ENCODE results near the gene PRRT4. TPM values are rescaled to one million over a fixed set of nuclear protein-coding genes. Genes with fewer than 3 reads are reported as not detected.

Gene PRRT4
- total RNA-seq, 6 experiments from 2014 or later: not detected

DNA sequence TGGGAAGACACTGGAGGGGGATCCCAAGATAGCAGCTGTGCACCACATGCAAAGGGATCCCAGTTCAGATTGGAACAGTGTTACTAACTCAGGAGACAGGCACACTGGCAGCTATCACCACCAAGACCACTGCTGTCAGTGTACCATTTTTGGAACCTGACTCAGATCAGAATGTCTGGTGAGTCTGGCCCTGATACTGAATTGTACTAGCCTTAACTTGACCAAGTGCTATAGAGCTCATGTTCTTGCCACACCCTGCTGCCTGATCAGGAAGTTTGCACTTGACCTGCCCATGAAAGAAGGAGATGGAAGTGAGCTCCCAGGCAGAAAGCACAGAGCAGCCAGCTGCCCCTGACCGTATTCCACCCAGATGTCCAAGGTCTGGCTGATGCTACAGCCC is 4.8 kb upstream of the PRRT4 start:
- Mint-ChIP-seq H3K27me3 (ENCODE audit: insufficient read depth) (peaks cover 57% of the 10 kb centered on the region), H3K4me3 (no peak overlapping the region), H3K9me3 (no peaks in the 10 kb centered on the region), H3K4me1 (ENCODE audit: low read depth) (peaks cover 18% of the 10 kb centered on the region), H3K36me3 (ENCODE audit: low read depth) (no peaks in the 10 kb centered on the region), H3K27ac (no peak overlapping the region)
- no peak for DNase-seq
- TF ChIP-seq, protein P1, sequence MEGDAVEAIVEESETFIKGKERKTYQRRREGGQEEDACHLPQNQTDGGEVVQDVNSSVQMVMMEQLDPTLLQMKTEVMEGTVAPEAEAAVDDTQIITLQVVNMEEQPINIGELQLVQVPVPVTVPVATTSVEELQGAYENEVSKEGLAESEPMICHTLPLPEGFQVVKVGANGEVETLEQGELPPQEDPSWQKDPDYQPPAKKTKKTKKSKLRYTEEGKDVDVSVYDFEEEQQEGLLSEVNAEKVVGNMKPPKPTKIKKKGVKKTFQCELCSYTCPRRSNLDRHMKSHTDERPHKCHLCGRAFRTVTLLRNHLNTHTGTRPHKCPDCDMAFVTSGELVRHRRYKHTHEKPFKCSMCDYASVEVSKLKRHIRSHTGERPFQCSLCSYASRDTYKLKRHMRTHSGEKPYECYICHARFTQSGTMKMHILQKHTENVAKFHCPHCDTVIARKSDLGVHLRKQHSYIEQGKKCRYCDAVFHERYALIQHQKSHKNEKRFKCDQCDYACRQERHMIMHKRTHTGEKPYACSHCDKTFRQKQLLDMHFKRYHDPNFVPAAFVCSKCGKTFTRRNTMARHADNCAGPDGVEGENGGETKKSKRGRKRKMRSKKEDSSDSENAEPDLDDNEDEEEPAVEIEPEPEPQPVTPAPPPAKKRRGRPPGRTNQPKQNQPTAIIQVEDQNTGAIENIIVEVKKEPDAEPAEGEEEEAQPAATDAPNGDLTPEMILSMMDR (IDR thresholded peaks at IDR 0.05): no peak

GRCh38 chr7:128365432-128365831 is 3.9 kb upstream of the PRRT4 start:
- Mint-ChIP-seq H3K4me1 (ENCODE audit: low read depth) (peaks cover 24% of the 10 kb centered on the region), H3K27me3 (ENCODE audit: insufficient read depth) (peaks cover 61% of the 10 kb centered on the region), H3K27ac (no peak overlapping the region), H3K36me3 (ENCODE audit: low read depth) (no peaks in the 10 kb centered on the region), H3K4me3 (no peak overlapping the region), H3K9me3 (no peaks in the 10 kb centered on the region)
- no peak for DNase-seq
- TF ChIP-seq, protein P1 (IDR thresholded peaks at IDR 0.05): no peak

DNA sequence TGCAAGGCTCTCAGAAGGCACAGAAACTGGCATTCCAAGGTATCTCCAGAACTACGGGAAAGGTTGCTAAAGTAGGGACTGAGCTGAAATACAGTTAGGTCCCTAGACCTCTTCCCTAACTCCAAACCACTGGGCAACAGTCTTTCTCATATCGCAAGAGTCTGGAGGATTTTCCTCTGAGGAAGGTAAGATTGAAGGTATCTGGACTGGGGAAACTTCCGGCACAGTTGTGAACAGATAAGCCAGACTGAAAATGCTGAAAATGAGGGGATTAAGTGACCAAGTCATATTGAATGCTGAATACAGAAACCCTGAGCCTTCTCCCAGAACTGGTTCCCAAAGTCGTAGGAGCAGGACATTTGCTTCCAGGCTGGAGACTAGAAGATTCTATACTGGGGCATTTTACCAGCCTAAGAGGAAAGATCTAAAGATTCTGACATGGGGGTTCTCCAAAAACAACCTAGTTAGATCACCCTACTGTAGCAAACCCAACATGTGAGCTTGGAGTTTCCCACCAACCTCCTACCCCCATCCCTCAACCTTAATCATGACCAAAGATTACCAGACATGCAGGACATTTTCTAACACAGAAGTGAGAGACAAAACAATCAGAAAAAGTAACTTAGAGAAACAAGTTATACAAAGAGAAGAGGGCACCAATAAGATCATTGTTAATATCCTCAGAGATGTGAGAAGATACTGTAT is 2.8 kb upstream of the PRRT4 start:
- TF ChIP-seq, protein P1 (IDR thresholded peaks at IDR 0.05): no peak
- Mint-ChIP-seq H3K27me3 (ENCODE audit: insufficient read depth) (peaks cover 58% of the 10 kb centered on the region), H3K4me1 (ENCODE audit: low read depth) (peaks cover 24% of the 10 kb centered on the region), H3K9me3 (no peaks in the 10 kb centered on the region), H3K27ac (no peak overlapping the region), H3K36me3 (ENCODE audit: low read depth) (no peaks in the 10 kb centered on the region), H3K4me3 (no peak overlapping the region)
- no peak for DNase-seq

DNA sequence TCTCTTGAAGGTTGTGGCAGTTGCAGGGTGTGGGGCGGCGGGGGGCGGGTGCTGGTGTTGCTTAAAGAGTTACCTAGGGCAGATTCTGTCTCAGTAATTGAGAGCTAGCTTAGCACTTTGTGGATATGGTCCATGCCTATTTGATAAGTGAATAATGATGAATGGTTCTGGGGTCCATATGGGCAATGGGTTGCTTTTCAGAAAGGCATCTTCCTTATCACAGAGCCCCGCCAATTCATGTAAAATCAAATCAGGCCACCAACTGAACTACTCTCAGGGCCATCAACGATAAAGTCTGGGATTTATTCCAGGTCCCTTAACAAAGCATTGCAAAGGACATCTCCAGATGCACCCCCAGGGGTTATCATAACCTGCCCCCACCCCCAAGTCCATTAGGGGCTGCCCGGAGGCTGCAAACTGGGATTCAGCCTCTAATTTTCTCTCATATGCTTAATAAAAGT is 1.8 kb upstream of the PRRT4 start:
- DNase-seq: no peak
- peaks cover 24% of the 10 kb centered on the region for H3K4me1 Mint-ChIP-seq (ENCODE audit: low read depth)
- H3K4me3 Mint-ChIP-seq: no peak overlapping the region
- no peak overlapping the region for H3K27ac Mint-ChIP-seq
- TF ChIP-seq, protein P1 (IDR thresholded peaks at IDR 0.05): no peak
- no peaks in the 10 kb centered on the region for H3K9me3 Mint-ChIP-seq
- no peaks in the 10 kb centered on the region for H3K36me3 Mint-ChIP-seq (ENCODE audit: low read depth)
- peaks cover 62% of the 10 kb centered on the region for H3K27me3 Mint-ChIP-seq (ENCODE audit: insufficient read depth)

DNA sequence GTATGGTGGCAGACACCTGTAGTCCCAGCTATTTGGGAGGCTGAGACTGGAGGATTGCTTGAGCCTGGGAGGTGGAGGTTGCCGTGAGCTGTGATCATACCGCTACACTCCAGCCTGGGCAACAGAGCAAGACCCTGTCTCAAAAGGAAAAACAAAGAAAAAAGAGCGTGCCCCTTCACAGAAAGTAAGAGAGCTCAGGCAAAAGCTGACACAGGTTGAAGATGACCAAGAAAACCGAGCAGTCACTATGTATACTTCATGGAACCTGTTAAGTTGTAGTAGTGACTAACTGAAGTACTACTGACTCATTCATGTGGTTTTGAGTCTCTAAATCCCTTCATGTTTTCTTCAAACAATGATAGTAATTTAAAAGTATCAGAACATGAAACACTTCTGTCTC is 1.2 kb upstream of the PRRT4 start:
- Mint-ChIP-seq H3K36me3 (ENCODE audit: low read depth) (no peaks in the 10 kb centered on the region), H3K27me3 (ENCODE audit: insufficient read depth) (peaks cover 68% of the 10 kb centered on the region), H3K4me3 (no peak overlapping the region), H3K4me1 (ENCODE audit: low read depth) (peaks cover 24% of the 10 kb centered on the region), H3K27ac (no peak overlapping the region), H3K9me3 (no peaks in the 10 kb centered on the region)
- TF ChIP-seq, protein P1 (IDR thresholded peaks at IDR 0.05): no peak
- DNase-seq: peak; percentile 54
